ENCODE measurements around the gene LYPD1. TPM values are rescaled to one million over a fixed set of nuclear protein-coding genes. Genes with fewer than 3 reads are reported as not detected.

LYPD1 gene
- total and polyA plus RNA-seq, 2 donors from 2014 or later = 4.7 to 11.1 TPM

GRCh38 chr2:132690664-132691303 is 20.8 kb upstream of the LYPD1 start:
- FAIRE-seq (no peak), DNase-seq (no peak)
- Histone ChIP-seq H3K36me3 (ENCODE audit: control insufficient read depth in 2 of 3, insufficient read depth in 3 of 3, low read length in 3 of 3) (no peaks in the 10 kb centered on the region), H3K4me1 (ENCODE audit: control insufficient read depth in 2 of 3, insufficient read depth in 2 of 3, low read depth in 1 of 3, low read length in 3 of 3) (no peaks in the 10 kb centered on the region), H3K27me3 (ENCODE audit: control insufficient read depth, insufficient read depth, low read length) (no peaks in the 10 kb centered on the region), H3K9ac (ENCODE audit: low read length in 3 of 3) (no peak overlapping the region), H3K9me3 (ENCODE audit: control insufficient read depth in 2 of 3, insufficient read depth in 1 of 3, low read length in 3 of 3) (no peaks in the 10 kb centered on the region), H3K27ac (ENCODE audit: low read depth in 2 of 2, low read length in 2 of 2) (no peak overlapping the region), H3K4me3 (ENCODE audit: low read length in 3 of 3) (no peak overlapping the region)
- intact Hi-C loops (cut with DNase I) = no loop called here
- no peak for TF ChIP-seq CTCF (IDR thresholded peaks at IDR 0.05; ENCODE audit: borderline replicate concordance, extremely low read depth, insufficient read depth)

GRCh38 chr2:132681766-132682165 is 11.8 kb upstream of the LYPD1 start:
- H3K27ac ChIP-seq (ENCODE audit: low read depth in 2 of 2, low read length in 2 of 2) = no peak overlapping the region
- DNase-seq (no peak), FAIRE-seq (no peak)
- H3K9ac ChIP-seq (ENCODE audit: low read length in 3 of 3) = no peak overlapping the region
- no peak overlapping the region for H3K4me3 ChIP-seq (ENCODE audit: low read length in 3 of 3)
- H3K27me3 ChIP-seq (ENCODE audit: control insufficient read depth, insufficient read depth, low read length) = no peaks in the 10 kb centered on the region
- H3K9me3 ChIP-seq (ENCODE audit: control insufficient read depth in 2 of 3, insufficient read depth in 1 of 3, low read length in 3 of 3) = no peaks in the 10 kb centered on the region
- peaks cover 0 to 3% (median 0%) of the 10 kb centered on the region in 3 donors for H3K4me1 ChIP-seq (ENCODE audit: control insufficient read depth in 2 of 3, insufficient read depth in 2 of 3, low read depth in 1 of 3, low read length in 3 of 3)
- no peak for TF ChIP-seq CTCF (IDR thresholded peaks at IDR 0.05; ENCODE audit: borderline replicate concordance, extremely low read depth, insufficient read depth)
- intact Hi-C loops (cut with DNase I) = no loop called here
- H3K36me3 ChIP-seq (ENCODE audit: control insufficient read depth in 2 of 3, insufficient read depth in 3 of 3, low read length in 3 of 3) = no peaks in the 10 kb centered on the region

GRCh38 chr2:132680544-132680943 is 10.5 kb upstream of the LYPD1 start:
- H3K9ac ChIP-seq (ENCODE audit: low read length in 3 of 3) = no peak overlapping the region
- no peak overlapping the region for H3K4me3 ChIP-seq (ENCODE audit: low read length in 3 of 3)
- no peaks in the 10 kb centered on the region for H3K9me3 ChIP-seq (ENCODE audit: control insufficient read depth in 2 of 3, insufficient read depth in 1 of 3, low read length in 3 of 3)
- FAIRE-seq (no peak), DNase-seq (no peak)
- intact Hi-C loops (cut with DNase I) = no loop called here
- peaks cover 0 to 3% (median 0%) of the 10 kb centered on the region in 3 donors for H3K4me1 ChIP-seq (ENCODE audit: control insufficient read depth in 2 of 3, insufficient read depth in 2 of 3, low read depth in 1 of 3, low read length in 3 of 3)
- TF ChIP-seq CTCF (IDR thresholded peaks at IDR 0.05; ENCODE audit: borderline replicate concordance, extremely low read depth, insufficient read depth) = no peak
- no peaks in the 10 kb centered on the region for H3K27me3 ChIP-seq (ENCODE audit: control insufficient read depth, insufficient read depth, low read length)
- no peaks in the 10 kb centered on the region for H3K36me3 ChIP-seq (ENCODE audit: control insufficient read depth in 2 of 3, insufficient read depth in 3 of 3, low read length in 3 of 3)
- H3K27ac ChIP-seq (ENCODE audit: low read depth in 2 of 2, low read length in 2 of 2) = no peak overlapping the region

GRCh38 chr2:132678483-132678882 is 8.5 kb upstream of the LYPD1 start:
- Histone ChIP-seq H3K9ac (ENCODE audit: low read length in 3 of 3) (no peak overlapping the region), H3K4me3 (ENCODE audit: low read length in 3 of 3) (no peak overlapping the region), H3K27ac (ENCODE audit: low read depth in 2 of 2, low read length in 2 of 2) (no peak overlapping the region), H3K27me3 (ENCODE audit: control insufficient read depth, insufficient read depth, low read length) (no peaks in the 10 kb centered on the region), H3K9me3 (ENCODE audit: control insufficient read depth in 2 of 3, insufficient read depth in 1 of 3, low read length in 3 of 3) (no peaks in the 10 kb centered on the region), H3K36me3 (ENCODE audit: control insufficient read depth in 2 of 3, insufficient read depth in 3 of 3, low read length in 3 of 3) (no peaks in the 10 kb centered on the region), H3K4me1 (ENCODE audit: control insufficient read depth in 2 of 3, insufficient read depth in 2 of 3, low read depth in 1 of 3, low read length in 3 of 3) (peaks cover 0 to 3% (median 0%) of the 10 kb centered on the region in 3 donors)
- intact Hi-C loops (cut with DNase I) = no loop called here
- TF ChIP-seq CTCF (IDR thresholded peaks at IDR 0.05; ENCODE audit: borderline replicate concordance, extremely low read depth, insufficient read depth) = no peak
- FAIRE-seq (no peak), DNase-seq (no peak)

Measured in kidney (tissue), 14 donors.